ENCODE data around the gene SPOP. TPM values are rescaled to one million over a fixed set of nuclear protein-coding genes. Genes with fewer than 3 reads are reported as not detected.

The SPOP gene
- total and polyA plus RNA-seq, 2 experiments from 2014 or later = 13.9 to 18.6 TPM

DNA sequence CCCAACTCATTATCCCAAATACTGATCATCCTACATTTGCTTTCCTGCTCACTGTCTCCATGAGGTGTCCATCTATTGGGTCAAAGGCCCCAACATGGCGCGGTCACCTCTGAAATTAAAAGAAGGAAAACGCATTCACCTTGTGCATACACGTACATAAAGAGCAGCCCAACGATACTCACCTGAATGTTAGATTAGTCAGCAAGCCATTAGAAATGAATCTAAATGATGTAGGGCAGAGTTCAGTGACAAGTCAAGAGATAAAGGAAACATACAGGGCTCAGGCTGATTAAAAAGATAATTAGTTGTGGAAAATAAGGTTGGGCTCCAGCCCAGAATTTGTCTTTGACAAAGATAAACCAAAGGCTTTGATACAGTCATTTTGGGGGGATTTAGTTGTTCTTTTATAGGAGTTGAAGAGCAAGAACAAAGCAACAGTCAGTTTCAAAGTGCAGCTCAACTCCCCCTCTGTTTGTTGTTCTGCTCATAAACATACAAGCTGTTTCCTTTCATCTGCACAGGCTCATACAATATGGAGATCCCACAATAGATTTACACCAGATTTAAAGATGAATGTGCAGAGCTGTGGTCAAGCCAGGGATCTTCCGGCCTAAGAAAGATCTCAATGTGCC, 81.2 kb downstream of the SPOP start:
- Histone ChIP-seq H3K79me2 (replicated peaks; ENCODE audit: insufficient read depth) (no peaks in the 10 kb centered on the region), H2AFZ (no peak overlapping the region), H3K4me2 (no peak overlapping the region), H3K36me3 (ENCODE audit: insufficient read depth) (no peaks in the 10 kb centered on the region), H3K4me3 (no peak overlapping the region), H3K9me2 (ENCODE audit: insufficient read depth) (no peaks in the 10 kb centered on the region), H3F3A (replicated peaks; ENCODE audit: low read depth) (no peaks in the 10 kb centered on the region), H3K27me3 (ENCODE audit: insufficient read depth) (no peaks in the 10 kb centered on the region), H3K4me1 (ENCODE audit: insufficient read depth) (no peaks in the 10 kb centered on the region), H4K20me1 (replicated peaks; ENCODE audit: insufficient read depth) (no peaks in the 10 kb centered on the region; the same call in 1 of the 2 replicates), H3K27ac (ENCODE audit: low read depth) (no peak overlapping the region)
- Mint-ChIP-seq H3K27ac (no peak overlapping the region), H3K36me3 (ENCODE audit: low read depth) (peaks cover 12% of the 10 kb centered on the region; the same call in 2 of the 3 replicates), H3K4me3 (no peak overlapping the region), H3K27me3 (ENCODE audit: insufficient read depth, low read depth, poor library complexity) (peaks cover 3% of the 10 kb centered on the region), H3K4me1 (peaks cover 11% of the 10 kb centered on the region; the same call in 2 of the 3 replicates), H3K9me3 (no peaks in the 10 kb centered on the region; the same call in 2 of the 3 replicates)
- TF ChIP-seq, protein P1, sequence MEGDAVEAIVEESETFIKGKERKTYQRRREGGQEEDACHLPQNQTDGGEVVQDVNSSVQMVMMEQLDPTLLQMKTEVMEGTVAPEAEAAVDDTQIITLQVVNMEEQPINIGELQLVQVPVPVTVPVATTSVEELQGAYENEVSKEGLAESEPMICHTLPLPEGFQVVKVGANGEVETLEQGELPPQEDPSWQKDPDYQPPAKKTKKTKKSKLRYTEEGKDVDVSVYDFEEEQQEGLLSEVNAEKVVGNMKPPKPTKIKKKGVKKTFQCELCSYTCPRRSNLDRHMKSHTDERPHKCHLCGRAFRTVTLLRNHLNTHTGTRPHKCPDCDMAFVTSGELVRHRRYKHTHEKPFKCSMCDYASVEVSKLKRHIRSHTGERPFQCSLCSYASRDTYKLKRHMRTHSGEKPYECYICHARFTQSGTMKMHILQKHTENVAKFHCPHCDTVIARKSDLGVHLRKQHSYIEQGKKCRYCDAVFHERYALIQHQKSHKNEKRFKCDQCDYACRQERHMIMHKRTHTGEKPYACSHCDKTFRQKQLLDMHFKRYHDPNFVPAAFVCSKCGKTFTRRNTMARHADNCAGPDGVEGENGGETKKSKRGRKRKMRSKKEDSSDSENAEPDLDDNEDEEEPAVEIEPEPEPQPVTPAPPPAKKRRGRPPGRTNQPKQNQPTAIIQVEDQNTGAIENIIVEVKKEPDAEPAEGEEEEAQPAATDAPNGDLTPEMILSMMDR (conservative IDR thresholded peaks at IDR 0.05; ENCODE audit: low read depth in 2 of 2) = no peak
- TF ChIP-seq JUNB (IDR thresholded peaks at IDR 0.05; ENCODE audit: unreplicated experiment) = no peak
- TF ChIP-seq NANOG (IDR thresholded peaks at IDR 0.05; ENCODE audit: borderline replicate concordance) = no peak
- no peak for TF ChIP-seq EZH2phosphoT487 (IDR thresholded peaks at IDR 0.05; ENCODE audit: unreplicated experiment)
- ATAC-seq = no peak
- no peak for DNase-seq (ENCODE audit: low spot score)

DNA sequence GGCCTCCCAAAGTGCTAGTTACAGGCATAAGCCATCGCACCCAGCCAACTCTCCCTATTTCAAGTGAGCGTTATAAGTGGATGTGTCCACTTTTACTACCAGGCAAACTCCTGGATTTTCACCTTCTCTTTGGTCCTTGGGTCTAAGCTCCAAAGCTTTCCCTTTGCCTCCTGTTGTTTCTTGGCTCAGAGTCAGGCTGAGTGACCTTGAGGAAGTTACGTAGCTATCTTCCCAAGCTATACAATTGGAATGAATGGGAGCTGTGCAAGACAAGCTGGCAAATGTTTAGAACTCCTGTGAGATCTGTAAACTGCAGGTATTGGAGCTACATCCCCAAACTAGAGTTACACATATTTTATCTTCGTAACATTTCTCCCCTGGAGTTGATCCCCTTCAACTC, 81.9 kb downstream of the SPOP start:
- Histone ChIP-seq H3K27me3 (ENCODE audit: insufficient read depth) (no peaks in the 10 kb centered on the region), H3K79me2 (replicated peaks; ENCODE audit: insufficient read depth) (no peaks in the 10 kb centered on the region), H3K36me3 (ENCODE audit: insufficient read depth) (no peaks in the 10 kb centered on the region), H2AFZ (no peak overlapping the region), H3K4me2 (no peak overlapping the region), H3K9me2 (ENCODE audit: insufficient read depth) (no peaks in the 10 kb centered on the region), H3K4me1 (ENCODE audit: insufficient read depth) (no peaks in the 10 kb centered on the region), H3K4me3 (no peak overlapping the region), H3F3A (replicated peaks; ENCODE audit: low read depth) (no peaks in the 10 kb centered on the region), H3K27ac (ENCODE audit: low read depth) (no peak overlapping the region), H4K20me1 (replicated peaks; ENCODE audit: insufficient read depth) (no peaks in the 10 kb centered on the region; the same call in 1 of the 2 replicates)
- no peak overlapping the region for H3K27ac Mint-ChIP-seq
- DNase-seq (ENCODE audit: low spot score) = no peak
- H3K4me3 Mint-ChIP-seq = no peak overlapping the region
- H3K27me3 Mint-ChIP-seq (ENCODE audit: insufficient read depth, low read depth, poor library complexity) = peaks cover 5% of the 10 kb centered on the region
- no peak for ATAC-seq
- no peaks in the 10 kb centered on the region; the same call in 2 of the 3 replicates for H3K9me3 Mint-ChIP-seq
- H3K36me3 Mint-ChIP-seq (ENCODE audit: low read depth) = peaks cover 10% of the 10 kb centered on the region; the same call in 2 of the 3 replicates
- H3K4me1 Mint-ChIP-seq = peaks cover 11% of the 10 kb centered on the region; the same call in 2 of the 3 replicates
- TF ChIP-seq ZNF462 (CRISPR knock-in tag; IDR thresholded peaks at IDR 0.05) (no peak), ZNF114 (CRISPR knock-in tag; IDR thresholded peaks at IDR 0.05) (no peak), ZNF331 (CRISPR knock-in tag; IDR thresholded peaks at IDR 0.05; ENCODE audit: low read depth) (no peak), NANOG (IDR thresholded peaks at IDR 0.05; ENCODE audit: borderline replicate concordance) (no peak), JUNB (IDR thresholded peaks at IDR 0.05; ENCODE audit: unreplicated experiment) (no peak), POLR2AphosphoS5 (IDR thresholded peaks at IDR 0.05; ENCODE audit: low read depth) (no peak), REST (IDR thresholded peaks at IDR 0.05; ENCODE audit: unreplicated experiment) (no peak), CREB1 (CRISPR knock-in tag; IDR thresholded peaks at IDR 0.05; ENCODE audit: low read depth) (no peak)

Measured in GM23338 (cell line).